ENCODE results near the gene ARHGEF2. TPM values are rescaled to one million over a fixed set of nuclear protein-coding genes. Genes with fewer than 3 reads are reported as not detected.

ARHGEF2 gene
- 100 to 1,000 TPM; 105 to 195 (median 153) TPM for total RNA-seq

- 1 to 2% methylated on average over 24 to 51 of the region's 52 CpGs for WGBS, 2 donors
- TF ChIP-seq EP300 (IDR thresholded peaks at IDR 0.05) (peak in 1 of 2 donors; percentile 62), POLR2A (IDR thresholded peaks at IDR 0.05) (peak; percentile 49 to 56), CTCF (IDR thresholded peaks at IDR 0.05) (peak in 4 of 5 experiments; percentile 15 to 25 (median 18))
- peak within 1 kb of the TSS; percentile 70 to 88 (median 80) for H3K4me3 ChIP-seq
- H3K36me3 ChIP-seq, result no peaks in the 10 kb centered on the region
- peaks cover 0 to 89% (median 69%) of the 10 kb centered on the region in 4 donors for H3K4me1 ChIP-seq
- H3K9me3 ChIP-seq, result no peaks in the 10 kb centered on the region
- DNase-seq (ENCODE audit: low spot score in 2 of 2), result peak; percentile 75 to 77
- no peaks in the 10 kb centered on the region for H3K27me3 ChIP-seq
- peak within 1 kb of the TSS; percentile 90 to 97 (median 94) for H3K27ac ChIP-seq
These were observed at the start of gene ARHGEF2 for GRCh38 chr1:155978325-155978972. TSS of gene ARHGEF2 (minus strand) at chr1:155978547. CDS start at chr1:155978427, 120 bp downstream.

GRCh38 chr1:156026588-156026987, 48.2 kb upstream of the ARHGEF2 start:
- Histone ChIP-seq H3K4me1 (no peaks in the 10 kb centered on the region), H3K27me3 (no peaks in the 10 kb centered on the region), H3K36me3 (no peaks in the 10 kb centered on the region), H3K9me3 (no peaks in the 10 kb centered on the region), H3K4me3 (no peak overlapping the region), H3K27ac (no peak overlapping the region)
- no peak for DNase-seq (ENCODE audit: low spot score in 2 of 2)
- TF ChIP-seq EP300 (IDR thresholded peaks at IDR 0.05) (no peak), POLR2A (IDR thresholded peaks at IDR 0.05) (no peak), CTCF (IDR thresholded peaks at IDR 0.05) (no peak)
- WGBS, 2 donors, result 87 to 89% methylated on average over 4 of the region's 4 CpGs

- 10% methylated on average over 9 of the region's 9 CpGs for WGBS, 2 donors
These were observed 47.5 kb upstream of the ARHGEF2 start for GRCh38 chr1:156025876-156026275.

GRCh38 chr1:156024801-156025200, 46.5 kb upstream of the ARHGEF2 start:
- no peaks in the 10 kb centered on the region for H3K27me3 ChIP-seq
- 75 to 81% methylated on average over 5 of the region's 5 CpGs for WGBS, 2 donors
- no peak overlapping the region for H3K27ac ChIP-seq
- H3K4me1 ChIP-seq, result peaks cover 0 to 10% (median 7%) of the 10 kb centered on the region in 4 donors
- DNase-seq (ENCODE audit: low spot score in 2 of 2), result no peak
- no peaks in the 10 kb centered on the region for H3K9me3 ChIP-seq
- TF ChIP-seq POLR2A (IDR thresholded peaks at IDR 0.05), result no peak
- TF ChIP-seq CTCF (IDR thresholded peaks at IDR 0.05), result no peak
- no peak for TF ChIP-seq EP300 (IDR thresholded peaks at IDR 0.05)
- peaks cover 0 to under 1% (median 0%) of the 10 kb centered on the region in 3 donors for H3K36me3 ChIP-seq
- no peak overlapping the region for H3K4me3 ChIP-seq

More at GRCh38 chr1:156025876-156026275, 47.5 kb upstream of the ARHGEF2 start:
- peak in 3 of 5 experiments; percentile 16 to 43 (median 17) for TF ChIP-seq CTCF (IDR thresholded peaks at IDR 0.05)
- TF ChIP-seq EP300 (IDR thresholded peaks at IDR 0.05), result no peak
- Histone ChIP-seq H3K4me1 (peaks cover 0 to 6% (median 2%) of the 10 kb centered on the region in 4 donors), H3K36me3 (no peaks in the 10 kb centered on the region), H3K27me3 (no peaks in the 10 kb centered on the region), H3K4me3 (no peak overlapping the region), H3K9me3 (no peaks in the 10 kb centered on the region), H3K27ac (no peak overlapping the region)
- no peak for DNase-seq (ENCODE audit: low spot score in 2 of 2)

- no peaks in the 10 kb centered on the region for H3K27me3 ChIP-seq
- WGBS, 2 donors, result 71 to 74% methylated on average over 2 of the region's 2 CpGs
- DNase-seq (ENCODE audit: low spot score in 2 of 2), result no peak
- no peaks in the 10 kb centered on the region for H3K9me3 ChIP-seq
- H3K4me1 ChIP-seq, result peaks cover 0 to 29% (median 11%) of the 10 kb centered on the region in 4 donors
- no peak overlapping the region for H3K4me3 ChIP-seq
- TF ChIP-seq POLR2A (IDR thresholded peaks at IDR 0.05) (no peak), CTCF (IDR thresholded peaks at IDR 0.05) (no peak), EP300 (IDR thresholded peaks at IDR 0.05) (no peak)
- H3K36me3 ChIP-seq, result peaks cover 0 to 26% (median 0%) of the 10 kb centered on the region in 3 donors
- H3K27ac ChIP-seq, result no peak overlapping the region
These were observed 43.6 kb upstream of the ARHGEF2 start for GRCh38 chr1:156021954-156022353.
